Testis (tissue), 2 donors: ENCODE results near the gene DPP9.

ENCODE experiments used
- CTCF ChIP-seq, 3 experiments: fragments of 450-650 bp in 2 of 3; fragments of 200-600 bp in 1 of 3; sonication (generic) in 1 of 3; IDR thresholded peaks; one replicate each; pipeline ENCODE4 v1.5.1; 2016 to 2019; ENCODE audit warnings: antibody characterized with exemption in 3 of 3, mild to moderate bottlenecking in 2 of 3, moderate library complexity in 1 of 3
- POLR2A ChIP-seq: fragments of 450-650 bp; IDR thresholded peaks from one replicate; pipeline ENCODE4 v1.6.1; 2017; ENCODE audit warnings: antibody characterized with exemption, mild to moderate bottlenecking, moderate library complexity

- TF ChIP-seq CTCF (IDR thresholded peaks at IDR 0.05) (no peak), POLR2A (no peak)
Observed at GRCh38 chr19:4722671-4723594, 709 bp downstream of the DPP9 start.
